Measurements from ENCODE around the gene PLOD2.

PLOD2 gene

DNA sequence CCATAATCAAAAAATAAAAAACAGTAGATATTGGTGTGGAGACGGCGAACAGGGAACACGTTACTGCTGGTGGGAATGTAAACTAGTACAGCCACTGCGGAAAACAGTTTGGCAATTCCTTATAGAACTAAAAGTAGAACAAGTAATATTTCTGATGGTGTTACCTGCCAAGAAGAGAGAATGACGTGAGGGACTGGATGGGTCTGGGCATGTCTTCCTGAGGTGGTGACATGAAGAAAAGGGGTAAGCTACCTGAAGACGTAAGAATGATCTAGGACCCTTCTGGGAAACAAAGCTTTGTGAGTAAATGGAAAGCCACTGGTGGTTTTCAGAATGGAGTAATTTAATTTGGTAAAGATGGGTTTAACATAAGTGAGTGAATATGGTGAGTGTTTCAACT, 19.4 kb upstream of the PLOD2 start:
- no peaks in the 10 kb centered on the region for H3K79me2 ChIP-seq
- H2AFZ ChIP-seq = no peak overlapping the region
- H3K36me3 ChIP-seq (ENCODE audit: control insufficient read depth, insufficient read depth, low read length) = no peaks in the 10 kb centered on the region
- H3K27me3 ChIP-seq (ENCODE audit: control insufficient read depth, insufficient read depth, low read length) = no peaks in the 10 kb centered on the region
- H3K4me1 ChIP-seq = no peaks in the 10 kb centered on the region
- H3K4me2 ChIP-seq (ENCODE audit: low read length) = no peak overlapping the region
- H3K27ac ChIP-seq = no peak overlapping the region
- H3K9ac ChIP-seq = no peak overlapping the region
- H3K9me3 ChIP-seq (ENCODE audit: control insufficient read depth, low read length) = no peaks in the 10 kb centered on the region
- TF ChIP-seq, protein P1, sequence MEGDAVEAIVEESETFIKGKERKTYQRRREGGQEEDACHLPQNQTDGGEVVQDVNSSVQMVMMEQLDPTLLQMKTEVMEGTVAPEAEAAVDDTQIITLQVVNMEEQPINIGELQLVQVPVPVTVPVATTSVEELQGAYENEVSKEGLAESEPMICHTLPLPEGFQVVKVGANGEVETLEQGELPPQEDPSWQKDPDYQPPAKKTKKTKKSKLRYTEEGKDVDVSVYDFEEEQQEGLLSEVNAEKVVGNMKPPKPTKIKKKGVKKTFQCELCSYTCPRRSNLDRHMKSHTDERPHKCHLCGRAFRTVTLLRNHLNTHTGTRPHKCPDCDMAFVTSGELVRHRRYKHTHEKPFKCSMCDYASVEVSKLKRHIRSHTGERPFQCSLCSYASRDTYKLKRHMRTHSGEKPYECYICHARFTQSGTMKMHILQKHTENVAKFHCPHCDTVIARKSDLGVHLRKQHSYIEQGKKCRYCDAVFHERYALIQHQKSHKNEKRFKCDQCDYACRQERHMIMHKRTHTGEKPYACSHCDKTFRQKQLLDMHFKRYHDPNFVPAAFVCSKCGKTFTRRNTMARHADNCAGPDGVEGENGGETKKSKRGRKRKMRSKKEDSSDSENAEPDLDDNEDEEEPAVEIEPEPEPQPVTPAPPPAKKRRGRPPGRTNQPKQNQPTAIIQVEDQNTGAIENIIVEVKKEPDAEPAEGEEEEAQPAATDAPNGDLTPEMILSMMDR (IDR thresholded peaks at IDR 0.05) = no peak
- H3K4me3 ChIP-seq (ENCODE audit: low read depth, low read length) = no peak overlapping the region

DNA sequence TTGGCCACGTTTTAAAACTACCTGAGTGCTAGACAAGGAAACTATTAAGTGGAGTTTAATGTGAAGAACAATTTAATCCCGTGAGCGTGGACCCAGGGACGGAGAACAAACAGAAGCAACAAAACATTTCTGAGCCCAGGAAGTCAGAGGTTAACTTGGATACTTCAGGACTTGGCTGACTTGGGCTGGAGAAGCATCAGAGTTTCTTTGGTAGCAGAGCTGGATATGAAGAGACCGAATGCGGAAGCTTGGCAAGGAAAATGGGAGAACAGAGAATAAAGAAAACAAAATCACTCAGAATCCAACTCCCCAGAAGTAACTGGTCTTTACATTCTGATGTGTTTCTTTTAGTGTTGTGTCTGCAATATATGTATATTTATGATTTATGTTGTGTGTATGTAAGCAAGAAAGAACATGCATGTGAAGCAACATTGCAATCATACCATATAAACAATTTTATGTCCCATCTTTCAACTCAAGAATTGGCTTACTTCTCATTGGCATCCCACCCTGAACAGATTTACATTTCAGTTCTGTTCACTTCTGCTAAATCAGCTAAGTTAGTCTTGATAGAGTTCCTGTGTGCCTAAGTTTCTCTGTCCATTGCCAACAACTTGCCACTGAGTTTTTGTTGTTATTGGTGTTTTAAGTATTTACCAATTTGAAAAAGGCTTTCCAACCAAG, 17.2 kb upstream of the PLOD2 start:
- no peak overlapping the region for H3K9ac ChIP-seq
- no peaks in the 10 kb centered on the region for H3K9me3 ChIP-seq (ENCODE audit: control insufficient read depth, low read length)
- TF ChIP-seq, protein P1 (IDR thresholded peaks at IDR 0.05) = no peak
- no peaks in the 10 kb centered on the region for H3K4me1 ChIP-seq
- no peaks in the 10 kb centered on the region for H3K79me2 ChIP-seq
- H3K27ac ChIP-seq = no peak overlapping the region
- H3K4me3 ChIP-seq (ENCODE audit: low read depth, low read length) = no peak overlapping the region
- H3K4me2 ChIP-seq (ENCODE audit: low read length) = no peak overlapping the region
- H3K27me3 ChIP-seq (ENCODE audit: control insufficient read depth, insufficient read depth, low read length) = no peaks in the 10 kb centered on the region
- H3K36me3 ChIP-seq (ENCODE audit: control insufficient read depth, insufficient read depth, low read length) = no peaks in the 10 kb centered on the region
- no peak overlapping the region for H2AFZ ChIP-seq

DNA sequence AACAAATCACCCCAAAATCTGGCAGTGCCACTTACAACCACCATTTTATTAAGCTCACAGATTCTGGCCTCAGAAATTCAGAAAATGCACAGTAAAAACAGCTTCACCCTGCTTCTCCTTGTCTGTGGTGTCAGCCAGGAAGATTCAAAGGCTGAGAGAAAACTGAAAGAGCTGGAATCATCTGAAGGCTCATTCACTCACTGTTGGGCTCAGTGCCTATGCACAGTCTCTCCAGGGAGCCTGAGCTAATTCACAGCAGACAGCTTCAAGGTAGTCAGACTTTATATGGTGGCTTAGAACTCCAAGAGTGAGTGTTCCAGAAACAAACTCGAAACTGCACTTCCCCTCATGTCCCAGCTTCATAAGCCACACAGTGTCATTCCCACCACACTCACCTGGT, 16.5 kb upstream of the PLOD2 start:
- no peaks in the 10 kb centered on the region for H3K36me3 ChIP-seq (ENCODE audit: control insufficient read depth, insufficient read depth, low read length)
- H3K4me2 ChIP-seq (ENCODE audit: low read length) = no peak overlapping the region
- H3K27ac ChIP-seq = no peak overlapping the region
- TF ChIP-seq, protein P1 (IDR thresholded peaks at IDR 0.05) = no peak
- no peak overlapping the region for H3K9ac ChIP-seq
- no peaks in the 10 kb centered on the region for H3K4me1 ChIP-seq
- no peaks in the 10 kb centered on the region for H3K27me3 ChIP-seq (ENCODE audit: control insufficient read depth, insufficient read depth, low read length)
- H2AFZ ChIP-seq = no peak overlapping the region
- H3K4me3 ChIP-seq (ENCODE audit: low read depth, low read length) = no peak overlapping the region
- no peaks in the 10 kb centered on the region for H3K79me2 ChIP-seq
- no peaks in the 10 kb centered on the region for H3K9me3 ChIP-seq (ENCODE audit: control insufficient read depth, low read length)

DNA sequence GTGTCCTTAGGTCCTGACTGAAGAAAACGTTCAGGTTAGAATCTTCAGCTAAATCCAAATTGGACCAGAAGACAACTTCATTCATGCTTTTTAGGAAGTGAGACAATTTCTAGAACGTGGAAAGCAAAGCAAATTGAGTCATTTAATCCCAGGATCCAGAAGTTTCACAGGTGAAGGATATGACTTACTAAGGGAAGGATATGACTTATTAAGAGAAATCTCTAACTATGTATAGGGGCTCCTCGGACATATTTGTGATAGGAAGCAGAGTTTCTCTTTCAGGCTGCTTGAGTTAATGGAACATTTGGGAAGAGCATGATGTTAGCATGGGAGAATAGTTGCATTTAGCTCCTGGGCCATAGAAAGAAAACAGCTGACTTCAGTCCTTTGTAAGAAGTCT, 16.1 kb upstream of the PLOD2 start:
- no peak overlapping the region for H2AFZ ChIP-seq
- TF ChIP-seq, protein P1 (IDR thresholded peaks at IDR 0.05) = no peak
- no peaks in the 10 kb centered on the region for H3K79me2 ChIP-seq
- no peaks in the 10 kb centered on the region for H3K4me1 ChIP-seq
- no peaks in the 10 kb centered on the region for H3K36me3 ChIP-seq (ENCODE audit: control insufficient read depth, insufficient read depth, low read length)
- no peaks in the 10 kb centered on the region for H3K27me3 ChIP-seq (ENCODE audit: control insufficient read depth, insufficient read depth, low read length)
- no peak overlapping the region for H3K27ac ChIP-seq
- no peak overlapping the region for H3K4me2 ChIP-seq (ENCODE audit: low read length)
- H3K9ac ChIP-seq = no peak overlapping the region
- H3K4me3 ChIP-seq (ENCODE audit: low read depth, low read length) = no peak overlapping the region
- H3K9me3 ChIP-seq (ENCODE audit: control insufficient read depth, low read length) = no peaks in the 10 kb centered on the region

DNA sequence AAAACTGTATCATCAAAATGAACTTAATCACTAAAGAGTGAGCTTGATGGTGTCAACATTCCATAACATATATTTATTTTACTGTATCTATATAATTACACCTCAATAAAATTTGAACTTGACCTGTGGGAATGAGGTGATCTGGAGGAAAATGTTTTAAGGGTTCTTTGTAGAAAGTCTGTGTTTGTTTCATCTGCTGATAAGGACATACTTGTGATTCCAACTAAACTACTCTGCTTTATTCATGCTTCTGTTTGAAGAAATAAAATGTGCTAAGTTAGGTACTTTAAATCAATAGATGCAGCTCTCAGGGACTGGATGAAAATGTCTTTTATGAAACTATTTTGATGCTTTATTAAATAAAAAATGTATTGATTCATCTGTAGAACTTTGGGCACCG, 11.6 kb upstream of the PLOD2 start:
- Histone ChIP-seq H2AFZ (no peak overlapping the region), H3K4me3 (ENCODE audit: low read depth, low read length) (no peak overlapping the region), H3K27me3 (ENCODE audit: control insufficient read depth, insufficient read depth, low read length) (no peaks in the 10 kb centered on the region), H3K4me1 (no peaks in the 10 kb centered on the region), H3K36me3 (ENCODE audit: control insufficient read depth, insufficient read depth, low read length) (no peaks in the 10 kb centered on the region), H3K79me2 (no peaks in the 10 kb centered on the region), H3K4me2 (ENCODE audit: low read length) (no peak overlapping the region), H3K27ac (no peak overlapping the region), H3K9ac (no peak overlapping the region), H3K9me3 (ENCODE audit: control insufficient read depth, low read length) (no peaks in the 10 kb centered on the region)
- TF ChIP-seq, protein P1 (IDR thresholded peaks at IDR 0.05) = no peak

Data from parathyroid adenoma (tissue), 2 donors.